NCI-H1694 (cell line): ENCODE data around the gene VPS25.

Source experiments
- DNase-seq: peaks from one replicate; lab custom pipeline; 2025; lab: John Stamatoyannopoulos, UW

The VPS25 gene

DNA sequence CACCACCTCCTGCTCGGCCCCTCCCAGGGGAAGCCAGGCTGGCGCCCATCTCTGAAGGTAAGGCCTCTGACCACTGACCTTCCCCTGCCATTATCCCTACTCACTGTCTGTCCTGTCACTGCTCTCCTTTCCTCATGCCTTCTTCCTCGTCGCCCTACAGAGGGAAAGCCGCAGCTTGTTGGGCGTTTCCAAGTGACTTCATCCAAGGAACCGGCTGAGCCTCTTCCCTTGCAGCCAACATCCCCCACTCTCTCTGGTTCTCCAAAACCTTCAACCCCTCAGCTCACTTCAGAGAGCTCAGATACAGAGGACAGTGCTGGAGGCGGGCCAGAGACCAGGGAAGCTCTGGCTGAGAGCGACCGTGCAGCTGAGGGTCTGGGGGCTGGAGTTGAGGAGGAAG lies 22.2 kb downstream of the VPS25 start:
- no peak for DNase-seq

DNA sequence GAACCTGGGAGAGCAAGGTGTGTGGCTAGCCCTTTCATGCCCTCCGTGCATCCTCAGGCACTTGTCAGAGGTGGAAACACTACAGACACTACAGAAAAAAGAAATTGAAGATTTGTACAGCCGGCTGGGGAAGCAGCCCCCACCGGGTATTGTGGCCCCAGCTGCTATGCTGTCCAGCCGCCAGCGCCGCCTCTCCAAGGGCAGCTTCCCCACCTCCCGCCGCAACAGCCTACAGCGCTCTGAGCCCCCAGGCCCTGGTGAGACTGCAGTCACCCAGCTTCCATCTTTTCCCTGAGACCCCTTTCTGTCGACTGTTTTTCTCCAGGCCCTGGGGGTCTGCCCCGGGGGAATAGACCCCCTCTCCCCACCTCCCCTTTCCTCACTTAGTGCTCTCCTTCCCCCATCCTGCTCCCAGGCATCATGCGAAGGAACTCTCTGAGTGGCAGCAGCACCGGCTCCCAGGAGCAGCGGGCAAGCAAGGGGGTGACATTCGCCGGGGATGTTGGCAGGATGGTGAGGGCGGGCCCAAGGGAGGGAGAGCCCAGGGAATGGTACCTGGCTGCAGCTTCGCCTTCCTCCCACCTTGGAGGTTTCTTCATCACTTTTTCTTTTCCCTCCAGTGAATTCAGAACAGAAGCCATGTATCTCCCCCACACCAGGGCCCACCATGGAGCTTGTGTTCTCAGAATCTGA lies 23.0 kb downstream of the VPS25 start:
- no peak for DNase-seq

DNA sequence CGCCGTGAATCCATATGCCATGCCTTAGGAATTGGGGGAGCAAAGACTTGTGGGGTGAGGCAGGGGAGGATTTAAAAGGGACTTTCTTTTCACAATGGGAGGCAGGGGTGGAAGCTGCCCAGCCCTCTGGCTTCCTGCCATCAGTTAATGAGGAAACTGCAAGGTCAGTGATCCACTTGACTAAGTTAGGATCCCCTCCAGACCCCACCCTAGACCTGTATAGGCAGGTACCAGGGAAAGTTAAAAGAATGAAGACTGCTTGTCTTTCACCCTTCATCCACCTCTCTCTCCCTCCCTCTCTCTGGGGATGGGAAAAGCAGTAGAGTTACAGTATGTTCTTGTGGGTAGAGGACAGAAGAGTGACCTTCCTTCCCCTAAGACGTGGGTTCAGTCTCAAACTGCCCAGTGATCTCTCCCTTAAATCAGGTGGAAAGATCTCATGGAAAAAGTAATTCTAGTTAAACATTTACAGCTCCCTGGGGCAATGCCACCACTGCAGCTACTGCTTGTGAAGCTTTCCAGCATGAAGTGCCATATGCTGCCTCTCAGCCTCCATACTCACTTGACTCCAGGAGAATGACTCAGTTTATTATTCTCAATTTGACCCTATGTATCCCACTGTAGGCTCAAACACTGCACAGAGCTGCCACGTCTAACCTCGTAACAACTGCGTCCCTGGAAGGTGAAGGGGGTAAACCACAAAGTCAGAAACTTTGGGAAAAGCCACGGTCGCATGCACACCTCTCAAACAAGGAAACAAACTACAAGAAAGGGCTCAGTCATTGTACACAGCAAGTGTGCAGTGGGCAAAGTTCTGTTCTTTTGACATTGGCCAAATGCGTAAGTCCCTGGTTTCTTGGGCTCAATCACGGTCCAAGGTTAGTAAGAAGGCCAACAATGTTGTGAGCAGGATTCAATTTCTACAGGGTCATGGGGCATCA lies 24.1 kb downstream of the VPS25 start:
- no peak for DNase-seq

DNA sequence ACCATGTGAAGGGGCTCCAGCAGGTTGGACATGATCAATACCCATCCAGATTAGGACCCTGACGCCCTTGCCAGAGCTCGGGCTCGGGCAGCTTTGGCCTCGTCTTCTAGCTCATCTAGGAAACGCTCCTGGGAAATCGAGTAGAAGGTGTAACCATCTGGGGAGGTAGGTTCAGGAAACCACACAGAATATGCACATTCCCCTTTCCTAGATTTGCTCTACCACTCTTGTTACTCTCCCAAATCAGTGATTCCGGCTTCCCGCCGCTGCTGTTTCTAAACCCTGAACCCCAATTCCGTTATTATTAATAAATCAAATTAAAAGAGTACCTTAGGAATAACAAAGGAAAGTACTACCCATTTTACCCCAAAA lies 24.7 kb downstream of the VPS25 start:
- DNase-seq = no peak

DNA sequence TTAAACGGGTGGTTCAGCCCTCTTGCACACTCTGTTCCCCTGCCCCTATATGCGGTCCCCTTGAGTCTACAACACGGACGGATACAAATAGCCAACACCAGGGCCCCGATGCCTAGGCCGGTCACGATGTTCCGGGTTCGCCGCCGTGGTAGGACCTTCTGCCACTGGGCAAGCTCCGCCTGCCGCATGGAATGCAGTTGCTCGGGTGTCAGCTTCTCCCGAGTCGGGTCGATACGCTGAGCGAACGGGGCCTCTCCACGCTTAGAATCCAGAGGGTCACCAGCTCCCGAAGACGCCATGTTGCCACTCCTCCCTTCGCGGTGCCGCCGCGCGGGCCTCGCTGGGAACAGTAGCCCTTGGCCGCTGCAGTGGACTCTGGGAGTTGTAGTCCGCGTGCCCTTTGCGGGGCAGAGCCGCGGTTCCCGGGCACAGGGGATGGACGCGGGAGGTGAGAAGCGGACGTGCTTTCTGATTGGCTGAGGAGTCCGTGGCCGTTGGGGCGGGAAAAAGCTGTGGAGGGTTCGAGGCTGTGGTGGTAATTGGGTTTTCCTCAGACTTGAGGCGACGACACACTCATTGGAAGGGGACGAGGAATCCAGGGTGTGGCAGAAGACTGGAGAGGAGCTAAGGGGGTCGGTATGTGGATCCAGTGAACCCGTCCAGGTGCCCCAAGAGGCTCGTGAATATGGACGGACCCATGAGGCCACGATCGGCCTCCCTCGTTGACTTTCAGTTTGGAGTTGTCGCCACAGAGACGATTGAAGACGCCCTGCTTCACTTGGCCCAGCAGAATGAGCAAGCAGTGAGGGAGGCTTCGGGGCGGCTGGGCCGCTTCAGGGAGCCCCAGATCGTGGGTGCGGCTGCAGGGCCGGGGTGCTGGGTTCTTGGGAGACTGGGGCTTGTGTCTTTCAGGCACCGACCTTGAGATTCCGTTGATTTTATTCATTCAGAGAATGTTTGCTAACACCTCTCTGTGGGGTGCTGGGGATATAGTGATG lies 25.4 kb downstream of the VPS25 start, which contains the start of the genes CNTD1 and COA3:
Gene CNTD1 (plus strand): TSS at position 479 of the 998 bp plus-strand sequence. CDS start 207 bp downstream, at position 686.
Gene COA3 (minus strand): TSS at position 322 of the 998 bp plus-strand sequence. CDS start 23 bp downstream, at position 299.
- DNase-seq = peak; percentile 65

DNA sequence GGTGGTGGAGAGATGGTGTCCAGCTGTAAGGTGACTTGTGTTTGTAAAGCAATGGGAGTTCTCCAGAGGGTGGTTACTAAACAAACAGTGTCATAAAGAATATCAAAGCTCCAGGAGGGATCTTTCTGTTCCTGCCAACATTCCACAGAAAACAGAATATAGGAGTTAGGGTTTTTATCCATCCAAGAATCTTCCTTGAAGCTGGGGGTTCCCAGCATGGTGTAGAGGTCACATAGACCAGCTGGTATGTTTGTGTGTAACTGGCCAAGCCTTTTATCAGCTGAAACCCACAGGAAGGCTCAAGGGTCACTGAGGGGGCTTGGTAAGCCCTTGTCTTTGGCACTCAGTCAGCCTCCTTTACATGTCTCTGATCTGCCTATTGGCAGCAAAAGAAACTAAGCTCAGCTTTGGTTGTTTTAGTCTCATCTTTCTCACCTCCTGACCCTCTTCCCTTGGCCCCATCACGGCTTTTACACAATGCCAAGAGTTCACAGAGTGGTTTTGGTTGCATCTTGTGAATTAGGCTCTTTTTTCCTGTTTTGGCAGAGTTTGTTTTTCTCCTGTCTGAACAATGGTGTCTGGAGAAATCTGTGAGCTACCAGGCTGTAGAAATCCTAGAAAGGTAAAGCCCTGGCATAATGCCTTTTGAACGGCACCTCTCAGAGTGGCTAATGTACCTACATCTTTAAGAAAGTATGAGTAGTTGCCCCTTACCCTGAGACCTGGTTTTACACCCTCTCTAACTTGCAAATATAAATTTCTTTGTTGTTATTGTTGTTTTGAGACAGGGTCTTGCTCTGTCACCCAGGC lies 30.0 kb downstream of the VPS25 start:
- DNase-seq = no peak

DNA sequence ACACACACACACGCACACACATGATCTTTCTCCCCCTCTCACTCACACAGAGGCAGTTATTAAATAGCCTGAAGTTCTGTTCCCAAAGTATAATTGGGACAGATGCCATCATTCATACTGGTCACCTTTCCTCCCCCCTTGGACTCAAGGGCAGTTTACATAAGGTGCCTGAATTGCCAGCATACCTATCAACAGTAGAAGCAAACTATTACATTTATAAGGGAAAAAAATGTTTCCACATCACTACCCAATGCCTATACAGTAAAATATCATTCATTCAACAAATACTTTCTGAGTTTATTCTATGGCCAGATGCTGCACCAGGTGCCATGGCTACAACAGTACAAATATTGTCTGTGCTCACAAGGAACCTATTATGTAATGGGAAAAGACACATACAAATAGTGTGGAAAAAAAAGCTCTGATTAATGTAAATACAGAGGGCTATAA lies 31.7 kb downstream of the VPS25 start:
- no peak for DNase-seq

DNA sequence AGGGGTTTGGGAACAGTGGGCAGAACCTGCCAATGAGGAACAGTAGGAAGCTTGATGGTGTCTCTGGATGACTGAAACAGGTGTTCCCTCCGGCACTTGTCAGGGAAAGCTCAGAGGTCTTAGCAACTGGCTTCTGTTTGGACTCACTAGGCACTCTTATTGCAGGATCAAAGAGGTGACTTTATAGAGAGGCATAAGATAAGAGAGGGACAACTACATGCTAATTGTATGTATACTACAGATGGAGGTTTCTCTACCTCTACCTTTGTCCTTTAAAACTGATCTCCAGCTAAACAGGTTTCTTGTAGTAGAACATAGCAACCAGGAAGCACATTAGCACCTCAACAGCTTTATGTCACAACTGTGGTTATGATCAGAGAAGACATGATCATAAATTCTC lies 33.0 kb downstream of the VPS25 start:
- no peak for DNase-seq

DNA sequence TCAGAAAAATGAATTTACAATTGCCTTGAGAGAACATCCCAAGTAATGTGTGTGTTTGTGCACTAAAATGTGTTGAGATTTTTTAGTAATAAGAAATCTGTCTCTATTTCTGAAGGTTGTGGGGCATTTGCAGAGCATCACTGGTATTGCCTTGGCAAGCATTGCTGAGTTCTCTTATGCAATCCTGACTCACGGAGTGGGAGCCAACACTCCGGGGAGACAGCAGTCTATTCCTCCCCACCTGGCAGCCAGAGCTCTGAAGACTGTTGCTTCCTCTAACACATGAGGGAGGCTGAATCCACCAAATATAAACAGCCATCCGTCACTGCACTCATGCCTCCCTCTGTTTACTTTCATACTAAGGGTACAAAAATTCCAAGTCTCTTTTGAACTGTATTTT lies 36.0 kb downstream of the VPS25 start:
- no peak for DNase-seq

DNA sequence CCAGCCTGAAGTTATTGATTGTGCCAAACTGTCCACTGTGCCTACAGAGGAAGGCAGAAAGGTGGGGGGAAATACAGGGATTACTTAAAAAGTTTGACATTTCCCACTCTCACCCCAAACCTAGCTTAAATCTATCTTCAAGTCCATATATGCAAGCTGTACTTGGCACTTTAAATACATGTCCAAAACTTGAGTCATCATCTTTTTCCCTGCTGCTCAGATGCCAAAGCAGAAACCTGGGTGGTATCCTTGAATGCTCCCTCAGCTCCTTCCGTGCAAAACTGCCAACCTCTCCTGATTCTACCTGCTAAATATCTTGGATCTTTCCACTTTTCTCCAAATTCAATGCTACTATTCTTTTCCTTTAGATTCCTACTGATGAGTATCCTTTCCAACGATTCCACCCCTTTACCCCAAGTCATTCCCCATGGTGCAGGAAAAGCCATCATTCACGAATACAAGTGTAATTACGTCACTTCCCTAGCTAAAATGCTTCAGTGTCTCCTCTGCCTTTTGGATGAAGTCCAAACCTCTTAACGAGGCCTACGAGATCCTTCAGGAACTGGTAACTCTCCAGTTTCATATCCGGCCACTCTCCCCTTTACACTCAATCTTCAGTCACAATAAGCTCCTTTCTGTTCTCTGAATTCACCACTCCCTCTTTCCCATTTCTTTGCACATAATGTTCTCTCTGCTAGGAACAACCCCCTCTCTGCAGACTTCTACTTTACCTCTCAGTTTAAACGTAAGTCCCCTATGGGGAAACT lies 41.6 kb downstream of the VPS25 start:
- no peak for DNase-seq

DNA sequence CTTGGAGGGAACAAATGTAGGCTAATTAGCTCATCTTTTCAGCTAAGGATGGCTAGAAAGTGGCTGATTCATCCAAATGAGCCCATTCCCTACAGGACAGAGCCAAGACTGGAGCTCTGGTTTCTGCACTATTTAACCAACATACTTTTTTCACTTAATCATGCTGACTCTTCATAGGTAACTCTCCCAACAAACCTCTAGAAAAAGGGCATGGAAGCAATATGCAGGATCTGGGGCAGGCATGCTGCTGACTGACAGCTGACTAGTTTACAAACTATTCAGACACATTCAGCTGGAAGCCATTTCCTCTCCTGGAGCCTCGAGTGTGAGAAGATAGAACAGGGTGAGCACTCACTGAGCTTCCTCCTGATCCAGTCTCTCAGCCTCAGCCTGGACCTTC lies 44.6 kb downstream of the VPS25 start:
- DNase-seq = no peak

DNA sequence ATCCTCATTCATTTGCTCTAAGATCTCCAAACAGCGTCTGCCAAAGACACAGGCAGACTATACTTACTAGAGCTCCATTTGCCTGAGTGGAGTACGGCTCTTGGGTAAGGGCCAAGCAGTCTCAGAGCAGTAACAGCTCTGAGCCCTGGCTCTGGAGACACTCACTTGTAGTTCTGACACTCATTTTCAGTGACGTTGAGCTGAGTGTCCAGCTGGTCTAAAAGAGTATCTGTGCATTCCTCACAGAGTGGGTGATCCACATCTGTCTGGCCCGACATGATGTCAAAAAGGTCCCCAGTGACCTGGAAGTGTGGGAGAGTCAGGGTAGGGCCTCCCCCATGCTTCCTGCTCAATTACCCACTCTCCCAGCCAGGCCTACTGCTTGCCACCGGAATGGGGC lies 45.1 kb downstream of the VPS25 start:
- DNase-seq = no peak

DNA sequence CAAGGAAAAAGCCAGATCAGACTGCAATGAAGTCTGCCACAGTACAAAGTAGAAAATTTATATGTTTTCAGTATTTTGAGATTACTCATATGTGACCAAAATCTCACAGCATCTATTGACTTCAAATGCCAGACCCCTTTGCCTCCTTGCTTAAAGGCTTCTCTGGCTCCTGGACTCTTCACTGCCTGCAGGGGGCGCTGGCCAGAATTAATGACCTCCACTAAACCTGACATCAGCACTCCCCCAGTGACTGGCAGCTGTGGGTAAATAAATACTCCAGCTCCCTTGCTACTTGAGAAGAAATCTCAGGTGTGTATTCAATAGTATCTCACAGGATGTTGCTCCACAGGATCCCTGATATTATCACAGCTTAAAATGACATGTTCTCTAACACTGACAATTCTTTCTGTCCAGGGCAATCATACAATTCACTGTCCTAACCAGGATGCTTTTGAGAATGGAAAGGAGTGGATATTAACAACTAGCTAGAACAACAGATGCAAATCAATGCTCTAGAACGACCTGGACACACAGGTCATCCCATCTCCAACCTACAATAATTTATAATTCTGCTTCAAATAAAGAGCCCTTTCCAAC lies 46.8 kb downstream of the VPS25 start:
- peak; percentile 64 for DNase-seq

DNA sequence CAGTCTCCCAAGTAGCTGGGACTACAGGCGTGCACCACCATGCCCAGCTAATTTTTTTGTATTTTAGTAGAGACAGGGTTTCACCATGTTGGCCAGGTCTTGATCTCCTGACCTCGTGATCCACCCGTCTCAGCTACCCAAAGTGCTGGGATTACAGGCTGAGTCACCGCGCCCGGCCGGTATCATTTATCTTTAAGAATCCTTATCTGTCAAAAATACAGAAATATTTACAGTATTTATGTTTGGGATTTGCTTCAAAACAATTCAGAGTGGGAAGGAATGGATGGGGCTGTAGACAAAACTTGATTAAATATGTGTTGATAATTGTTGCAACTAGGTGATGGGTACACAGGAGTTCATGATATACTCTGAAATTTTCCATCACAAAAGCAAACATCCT lies 47.9 kb downstream of the VPS25 start:
- no peak for DNase-seq

DNA sequence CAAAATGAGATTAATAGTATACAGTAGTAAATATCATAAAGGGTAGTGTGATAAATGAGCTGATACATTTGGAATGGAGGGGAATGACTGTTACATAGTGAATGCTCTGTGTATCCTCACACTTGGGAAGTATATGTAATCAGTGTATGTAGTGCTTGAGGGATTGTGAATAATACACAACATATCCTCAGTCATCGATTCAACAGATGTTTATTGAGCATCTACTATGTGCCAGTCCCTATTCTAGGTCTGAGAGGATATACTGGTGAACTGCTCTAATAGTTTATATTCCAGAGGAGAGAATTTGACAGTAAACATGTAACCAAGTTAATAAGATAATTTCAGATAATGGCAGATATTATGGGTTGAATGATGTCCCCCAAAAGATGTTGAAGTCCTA lies 54.2 kb downstream of the VPS25 start:
- DNase-seq = no peak
